Naive thymus-derived CD4-positive, alpha-beta T cell (primary cell): Measurements from ENCODE around the gene LHX4. TPM values are rescaled to one million over a fixed set of nuclear protein-coding genes. Genes with fewer than 3 reads are reported as not detected.

Experiments
- ATAC-seq: fragments of 150-1000 bp; cut with Tn5 transposase; 2 replicates; pipeline ENCODE4 v1.10.0; 2021; ENCODE audit warnings: mild to moderate bottlenecking, moderate library complexity
- CTCF ChIA-PET: fragments of 350-600 bp; sonication (Branson Sonifier 250); formaldehyde crosslinking; loops from one replicate; lab custom pipeline; 2021; ENCODE audit warnings: antibody characterized with exemption; lab: Charles Lee
- POLR2A ChIA-PET: fragments of 350-600 bp; sonication (Branson Sonifier 250); formaldehyde crosslinking; loops from one replicate; lab custom pipeline; 2021; ENCODE audit warnings: antibody characterized with exemption, inconsistent platforms; lab: Charles Lee
- DNase-seq, 9 donors: peaks; one replicate each; pipeline versions ENCODE4 v3.0.0 to v3.0.0-alpha.2; 2020 to 2022; ENCODE audit warnings: mixed read lengths in 1 of 9
- H3K27ac ChIP-seq: one replicate; pipeline ENCODE4 v1.7.0; 2013; ENCODE audit warnings: mild to moderate bottlenecking, low read depth, low read length, moderate library complexity
- H3K27me3 ChIP-seq, 2 donors: one replicate each; pipeline ENCODE4 v1.7.0; 2013; ENCODE audit warnings: low read length in 2 of 2, mild to moderate bottlenecking in 2 of 2, moderate library complexity in 2 of 2; ENCODE audit not compliant: control insufficient read depth in 2 of 2, insufficient read depth in 2 of 2
- H3K36me3 ChIP-seq, 3 experiments: 1 replicate in 2 of 3; 2 replicates in 1 of 3; pipeline ENCODE4 v1.7.0; 2013; ENCODE audit warnings: low read length in 3 of 3, mild to moderate bottlenecking in 3 of 3, moderate library complexity in 1 of 3; ENCODE audit not compliant: insufficient read depth in 3 of 3, control insufficient read depth in 2 of 3
- H3K4me1 ChIP-seq, 2 donors: one replicate each; pipeline ENCODE4 v1.7.0; 2013; ENCODE audit warnings: low read length in 2 of 2, mild to moderate bottlenecking in 2 of 2, moderate library complexity in 1 of 2; ENCODE audit not compliant: control insufficient read depth in 2 of 2, insufficient read depth in 2 of 2
- H3K4me3 ChIP-seq: 2 replicates; pipeline ENCODE4 v1.7.0; 2013; ENCODE audit warnings: mild to moderate bottlenecking, low read length
- H3K9me3 ChIP-seq, 3 experiments: 1 replicate in 2 of 3; 2 replicates in 1 of 3; pipeline ENCODE4 v1.7.0; 2013; ENCODE audit warnings: low read length in 3 of 3; ENCODE audit not compliant: control insufficient read depth in 2 of 3
- H3K27ac Mint-ChIP-seq, 9 donors: one replicate each; pipeline ENCODE4 v1.8.0; 2020 to 2022; ENCODE audit warnings: mixed read lengths in 9 of 9, mild to moderate bottlenecking in 8 of 9, moderate library complexity in 5 of 9, inconsistent platforms in 2 of 9
- H3K27me3 Mint-ChIP-seq, 5 donors: one replicate each; pipeline ENCODE4 v1.8.0; 2021 to 2022; ENCODE audit warnings: mixed read lengths in 5 of 5, mild to moderate bottlenecking in 1 of 5
- H3K36me3 Mint-ChIP-seq, 5 donors: one replicate each; pipeline ENCODE4 v1.8.0; 2020 to 2022; ENCODE audit warnings: mixed read lengths in 5 of 5, mild to moderate bottlenecking in 3 of 5, inconsistent platforms in 1 of 5
- H3K4me1 Mint-ChIP-seq, 7 donors: one replicate each; pipeline ENCODE4 v1.8.0; 2020 to 2022; ENCODE audit warnings: mixed read lengths in 7 of 7, mild to moderate bottlenecking in 3 of 7, inconsistent platforms in 1 of 7
- H3K4me3 Mint-ChIP-seq, 10 donors: one replicate each; pipeline ENCODE4 v1.8.0; 2020 to 2022; ENCODE audit warnings: mild to moderate bottlenecking in 10 of 10, mixed read lengths in 10 of 10, moderate library complexity in 6 of 10, inconsistent platforms in 2 of 10
- H3K9me3 Mint-ChIP-seq, 11 donors: one replicate each; pipeline ENCODE4 v1.8.0; 2020 to 2022; ENCODE audit warnings: mixed read lengths in 11 of 11, mild to moderate bottlenecking in 4 of 11, inconsistent platforms in 1 of 11, moderate library complexity in 1 of 11
- intact Hi-C, 2 donors: fragments of 100-400 bp; cut with micrococcal nuclease; formaldehyde crosslinking; loops; one replicate each; pipeline ENCODE4 v1.15.1; 2023
- polyA plus RNA-seq, 2 donors: library from polyadenylated mRNA; unstranded; fragments of 300-500 nt; fragmentation: Illumina TruSeq; gene quantifications; one replicate each; pipeline ENCODE4 v1.2.3, GENCODE V29; 2021
- total RNA-seq, 6 experiments: library from RNA in 5 of 6; stranded (reverse) in 5 of 6; gene quantifications; 1 replicate in 5 of 6; 2 replicates in 1 of 6; pipeline ENCODE4 v1.2.3 and lab custom pipeline; 2021 to 2026

Gene LHX4
- total and polyA plus RNA-seq, 7 experiments from 2014 or later: 0.07 to 0.58 (median 0.24) TPM; not detected in 4

DNA sequence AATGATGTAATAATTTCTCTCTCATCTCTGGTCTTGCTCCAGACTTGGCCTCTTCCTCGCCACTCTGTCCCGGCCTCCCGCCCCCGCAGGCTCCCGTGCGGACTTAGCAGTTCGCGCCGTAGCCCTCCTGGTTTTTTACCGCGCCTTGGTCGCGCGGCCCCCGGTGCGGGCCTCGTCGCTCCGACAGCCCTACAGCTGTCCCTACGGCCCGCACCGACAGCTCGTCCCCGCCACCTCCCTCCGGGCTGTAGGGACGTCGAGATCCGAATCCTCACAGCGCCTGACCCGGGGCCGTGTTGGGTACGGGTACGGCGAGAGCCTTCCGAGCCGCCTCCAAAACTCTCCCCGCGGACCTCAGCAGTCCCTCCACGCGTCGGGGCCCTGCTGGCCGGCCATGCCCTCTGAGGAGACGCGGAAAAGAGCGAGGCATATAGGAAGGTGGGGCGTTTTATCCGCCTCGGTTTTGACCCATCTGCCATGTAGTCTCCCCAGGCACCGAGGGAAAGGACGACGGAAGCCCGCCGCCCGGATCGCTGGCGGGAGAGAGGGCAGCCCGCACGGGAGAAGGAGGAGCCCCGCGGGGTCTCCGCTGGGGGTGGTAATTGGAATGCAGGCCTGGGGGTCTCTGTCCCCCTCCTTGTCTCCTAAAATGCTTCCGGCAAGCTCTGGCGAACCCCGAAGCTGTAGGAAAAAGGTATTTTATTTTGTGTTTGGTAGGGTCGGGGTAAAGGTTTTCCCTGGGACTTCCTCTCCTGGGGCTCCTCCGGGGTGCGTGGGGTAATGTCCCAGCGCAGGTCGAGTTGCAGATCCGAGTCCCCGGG lies 3.3 kb downstream of the LHX4 start:
- no peak for DNase-seq
- ChIA-PET CTCF (no interaction called here), POLR2A (no interaction called here)
- Histone ChIP-seq H3K27ac (no peak overlapping the region), H3K36me3 (no peaks in the 10 kb centered on the region), H3K4me3 (no peak overlapping the region), H3K9me3 (no peaks in the 10 kb centered on the region), H3K4me1 (peaks cover 24% of the 10 kb centered on the region in 2 donors), H3K27me3 (peaks cover 27 to 51% of the 10 kb centered on the region in 2 donors)
- intact Hi-C loops: loop anchor here in 1 of 2 donors (10.0 kb wide), 1 partner anchor 401 kb away; the partner anchor contains the start of gene XPR1
- Mint-ChIP-seq H3K27me3 (peaks cover 63 to 88% (median 67%) of the 10 kb centered on the region in 5 donors), H3K27ac (peak overlapping the region in 1 of 9 donors; percentile 83), H3K9me3 (no peaks in the 10 kb centered on the region), H3K4me3 (peak overlapping the region in 9 of 10 donors; percentile 16 to 81 (median 47)), H3K36me3 (no peaks in the 10 kb centered on the region), H3K4me1 (peaks cover 21 to 56% (median 39%) of the 10 kb centered on the region in 7 donors)
- no peak for ATAC-seq

DNA sequence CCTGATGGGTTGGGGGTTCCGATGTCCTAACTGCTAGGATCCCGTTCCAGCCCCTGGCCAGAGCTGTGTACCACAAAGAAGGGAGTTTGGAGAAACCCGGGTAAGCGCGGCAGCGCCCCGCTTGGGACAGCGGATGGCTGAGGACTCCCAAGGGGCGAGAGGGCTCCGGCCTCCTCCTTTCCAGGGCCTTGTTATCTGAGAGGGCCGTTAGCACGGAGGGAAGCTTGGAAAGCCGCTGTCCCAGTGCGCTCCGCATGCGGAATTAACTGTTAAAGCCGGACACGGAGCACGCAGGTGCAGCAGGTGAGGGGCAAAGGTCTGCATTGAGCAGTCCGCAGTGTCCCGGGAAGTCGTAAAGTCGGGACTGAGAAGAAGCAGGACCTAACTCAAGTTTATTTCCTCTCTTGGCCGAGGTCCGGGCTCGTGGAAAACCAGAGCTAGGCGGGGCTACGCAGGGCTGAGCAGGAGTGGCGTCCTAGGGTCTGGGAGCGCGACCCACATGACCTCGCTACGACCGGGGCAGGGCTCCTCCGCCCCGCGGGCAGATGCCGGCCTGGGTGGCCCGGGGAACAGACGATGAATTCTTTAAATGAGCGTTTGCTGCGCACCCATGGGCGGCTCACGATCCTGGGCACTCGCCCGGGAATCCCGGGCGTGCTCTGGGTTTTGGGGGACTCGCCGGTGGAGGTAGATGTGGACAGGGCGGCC lies 4.5 kb downstream of the LHX4 start:
- H3K9me3 Mint-ChIP-seq: no peaks in the 10 kb centered on the region
- ChIA-PET CTCF (no interaction called here), POLR2A (no interaction called here)
- peak overlapping the region in 2 of 9 donors; percentile 47 to 83 for H3K27ac Mint-ChIP-seq
- DNase-seq (no peak), ATAC-seq (no peak)
- Histone ChIP-seq H3K9me3 (no peaks in the 10 kb centered on the region), H3K27ac (no peak overlapping the region), H3K4me1 (peaks cover 19 to 24% of the 10 kb centered on the region in 2 donors), H3K4me3 (no peak overlapping the region), H3K27me3 (peaks cover 26 to 49% of the 10 kb centered on the region in 2 donors), H3K36me3 (no peaks in the 10 kb centered on the region)
- H3K4me1 Mint-ChIP-seq: peaks cover 17 to 52% (median 38%) of the 10 kb centered on the region in 7 donors
- peak overlapping the region in 8 of 10 donors; percentile 25 to 68 (median 56) for H3K4me3 Mint-ChIP-seq
- intact Hi-C loops: loop anchor here (5.0 to 10.0 kb wide), 2 partner anchors 243 to 400 kb away; partner anchors contain the start of gene XPR1 (in 1 of the 2)
- no peaks in the 10 kb centered on the region for H3K36me3 Mint-ChIP-seq
- peaks cover 66 to 89% (median 75%) of the 10 kb centered on the region in 5 donors for H3K27me3 Mint-ChIP-seq

DNA sequence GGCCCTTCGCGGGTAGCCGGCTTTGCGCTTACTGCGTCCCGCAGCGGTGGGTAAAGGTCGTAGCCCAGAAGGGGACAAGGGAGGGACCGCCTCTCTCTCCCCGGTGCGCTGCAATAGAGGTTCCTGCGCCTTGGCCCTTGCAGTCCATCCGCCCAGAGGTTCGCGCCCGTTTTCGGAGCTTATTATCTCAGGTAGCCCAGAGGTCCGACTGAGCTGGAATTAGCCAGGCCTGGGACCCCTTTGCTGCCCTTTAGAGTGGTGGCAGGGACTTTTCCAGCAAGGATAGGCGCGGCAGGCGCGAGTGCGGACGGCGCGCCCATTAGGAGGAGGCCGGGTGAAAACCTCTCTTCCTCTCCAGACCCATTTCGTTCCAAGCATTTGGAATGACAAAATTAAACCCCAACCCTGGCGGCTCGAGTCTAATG lies 5.0 kb downstream of the LHX4 start:
- CTCF ChIA-PET: no interaction called here
- Histone ChIP-seq H3K9me3 (no peaks in the 10 kb centered on the region), H3K27me3 (peaks cover 26 to 49% of the 10 kb centered on the region in 2 donors), H3K4me1 (peaks cover 19 to 24% of the 10 kb centered on the region in 2 donors), H3K36me3 (no peaks in the 10 kb centered on the region), H3K4me3 (no peak overlapping the region), H3K27ac (no peak overlapping the region)
- intact Hi-C loops: loop anchor here (5.0 to 10.0 kb wide), 2 partner anchors 242 to 400 kb away; partner anchors contain the start of gene XPR1 (in 1 of the 2)
- ATAC-seq (no peak), DNase-seq (no peak)
- peaks cover 17 to 52% (median 38%) of the 10 kb centered on the region in 7 donors for H3K4me1 Mint-ChIP-seq
- H3K36me3 Mint-ChIP-seq: no peaks in the 10 kb centered on the region
- POLR2A ChIA-PET: no interaction called here
- H3K27me3 Mint-ChIP-seq: peaks cover 71 to 94% (median 80%) of the 10 kb centered on the region in 5 donors
- H3K4me3 Mint-ChIP-seq: peak overlapping the region in 6 of 10 donors; percentile 25 to 68 (median 59)
- peak overlapping the region in 1 of 9 donors; percentile 83 for H3K27ac Mint-ChIP-seq
- peaks cover 0 to 2% (median 0%) of the 10 kb centered on the region in 11 donors for H3K9me3 Mint-ChIP-seq

DNA sequence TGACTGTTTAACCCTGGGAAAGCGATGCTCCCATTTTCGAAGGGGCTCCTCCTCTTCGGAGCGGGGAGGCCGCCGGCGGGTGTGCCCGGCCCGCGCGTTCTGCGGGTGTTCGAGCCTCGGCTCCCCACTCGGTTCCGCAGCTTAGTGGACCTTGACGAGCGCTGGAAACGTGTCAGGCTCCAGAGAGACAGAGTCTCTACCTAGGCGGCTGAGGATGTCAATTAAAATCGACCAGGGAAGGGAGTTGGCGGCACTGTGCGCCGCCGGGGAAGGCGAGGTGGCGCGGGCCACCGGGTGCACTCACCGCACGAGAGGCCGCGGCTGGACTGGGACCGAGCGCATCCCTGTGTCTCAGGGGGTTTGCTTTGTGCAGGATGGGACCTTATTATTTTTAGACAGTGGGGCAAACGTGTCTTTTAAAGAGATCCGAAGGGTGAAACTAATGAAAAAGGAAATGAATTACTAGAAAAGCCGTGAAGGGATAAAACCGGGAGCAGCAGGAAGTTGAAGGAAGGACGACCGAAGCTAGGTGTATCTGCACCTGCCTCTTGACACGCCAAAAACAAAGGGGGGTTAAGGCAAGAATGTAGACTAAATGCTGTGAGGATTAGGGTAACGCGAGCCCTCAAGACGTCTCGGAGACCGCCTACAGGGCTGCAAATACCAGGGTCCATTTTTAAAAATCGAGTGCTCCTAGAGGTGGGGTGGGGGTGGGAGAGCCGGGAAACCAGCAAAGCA lies 5.6 kb downstream of the LHX4 start:
- intact Hi-C loops: loop anchor here (5.0 to 10.0 kb wide), 2 partner anchors 242 to 399 kb away; partner anchors contain the start of gene XPR1 (in 1 of the 2)
- Histone ChIP-seq H3K27ac (no peak overlapping the region), H3K4me3 (no peak overlapping the region), H3K4me1 (peaks cover 17 to 21% of the 10 kb centered on the region in 2 donors), H3K9me3 (no peaks in the 10 kb centered on the region), H3K27me3 (peaks cover 26 to 47% of the 10 kb centered on the region in 2 donors), H3K36me3 (no peaks in the 10 kb centered on the region)
- Mint-ChIP-seq H3K27me3 (peaks cover 77 to 96% (median 82%) of the 10 kb centered on the region in 5 donors), H3K4me1 (peaks cover 15 to 52% (median 38%) of the 10 kb centered on the region in 7 donors), H3K9me3 (peaks cover 0 to 2% (median 0%) of the 10 kb centered on the region in 11 donors), H3K27ac (peak overlapping the region in 1 of 9 donors; percentile 16), H3K36me3 (no peaks in the 10 kb centered on the region), H3K4me3 (peak overlapping the region in 7 of 10 donors; percentile 15 to 68 (median 50))
- ChIA-PET POLR2A (no interaction called here), CTCF (interaction anchor here (1.0 kb wide), 1 partner anchor 17 kb away, joined by 3 read pairs; no protein-coding TSS in a partner anchor)
- DNase-seq: no peak
- ATAC-seq: no peak

DNA sequence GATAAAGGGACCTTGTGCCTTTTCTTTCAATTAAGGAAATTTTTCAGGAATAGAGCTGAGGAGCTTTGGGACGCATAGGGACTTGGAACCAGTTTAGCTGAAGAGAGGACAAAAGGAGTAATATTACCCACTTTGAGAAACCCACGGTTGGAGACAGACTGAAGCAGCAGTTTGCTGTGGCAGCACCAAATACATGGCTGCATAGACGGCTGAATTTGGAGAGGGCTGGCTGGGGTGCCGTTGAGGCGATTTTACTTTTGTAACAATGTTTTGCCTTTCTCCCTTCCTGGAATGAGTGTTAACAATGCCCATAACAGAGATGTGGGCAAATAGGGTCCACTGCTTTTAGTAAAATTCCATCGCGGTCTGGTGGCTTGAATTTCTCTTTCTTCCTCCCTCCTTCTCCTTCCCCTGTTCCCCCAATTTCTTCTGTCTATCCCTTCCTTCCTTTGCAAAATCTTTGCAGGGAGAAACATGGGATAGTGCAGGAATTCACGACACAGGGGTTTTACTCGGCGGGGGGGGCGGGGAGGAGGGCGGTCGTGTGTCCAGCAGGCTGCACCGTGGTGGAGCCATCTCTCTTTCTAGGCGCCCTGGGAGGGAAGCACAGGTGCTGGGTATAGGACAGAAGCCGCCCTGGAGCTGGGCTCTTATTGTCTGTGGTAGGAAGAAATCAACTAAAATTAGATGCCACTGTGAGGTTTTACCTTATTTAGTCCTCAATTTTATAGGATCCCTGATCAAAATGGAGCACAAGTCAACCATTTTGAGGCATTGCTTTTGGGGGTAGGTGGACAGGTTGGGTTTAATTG lies 6.8 kb downstream of the LHX4 start:
- ATAC-seq (no peak), DNase-seq (no peak)
- Histone ChIP-seq H3K4me3 (no peak overlapping the region), H3K9me3 (no peaks in the 10 kb centered on the region), H3K4me1 (peaks cover 6 to 15% of the 10 kb centered on the region in 2 donors), H3K36me3 (no peaks in the 10 kb centered on the region), H3K27ac (no peak overlapping the region), H3K27me3 (peaks cover 24 to 44% of the 10 kb centered on the region in 2 donors)
- ChIA-PET POLR2A (no interaction called here), CTCF (interaction anchor here (1.0 kb wide), 1 partner anchor 16 kb away, joined by 3 read pairs; no protein-coding TSS in a partner anchor)
- peak overlapping the region in 1 of 9 donors; percentile 11 for H3K27ac Mint-ChIP-seq
- no peaks in the 10 kb centered on the region for H3K36me3 Mint-ChIP-seq
- intact Hi-C loops: loop anchor here (5.0 to 10.0 kb wide), 2 partner anchors 240 to 398 kb away; partner anchors contain the start of gene XPR1 (in 1 of the 2)
- peak overlapping the region in 4 of 10 donors; percentile 0 to 68 (median 61) for H3K4me3 Mint-ChIP-seq
- peaks cover 11 to 47% (median 30%) of the 10 kb centered on the region in 7 donors for H3K4me1 Mint-ChIP-seq
- H3K27me3 Mint-ChIP-seq: peaks cover 81 to 96% (median 90%) of the 10 kb centered on the region in 5 donors
- peaks cover 0 to 2% (median 0%) of the 10 kb centered on the region in 11 donors for H3K9me3 Mint-ChIP-seq
